Medulla oblongata (tissue), 1 donor: ENCODE measurements around the gene RIMBP2.

Experiments used
- DNase-seq: peaks from one replicate; pipeline ENCODE4 v3.0.0-alpha.2; 2015; ENCODE audit errors: extremely low spot score

RIMBP2 gene

DNA sequence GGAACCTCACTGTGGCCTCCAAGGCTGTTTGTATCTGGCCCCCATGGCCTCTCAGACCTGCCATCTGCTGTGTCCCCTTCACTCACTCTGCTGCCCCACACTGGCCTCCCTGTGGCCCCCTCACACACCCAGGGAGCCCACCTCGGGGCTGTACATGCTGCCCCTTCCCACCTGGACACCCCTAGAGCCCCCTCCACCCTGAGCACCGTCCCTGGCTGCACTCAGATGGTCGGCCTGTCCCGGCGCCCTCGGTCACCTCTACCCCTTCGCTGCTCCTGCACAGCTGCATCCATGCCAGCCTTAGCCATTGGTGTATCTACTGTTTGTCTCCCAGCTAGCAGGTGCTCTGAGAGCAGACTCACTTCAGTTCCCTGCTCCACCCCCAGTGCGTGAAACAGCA is 144.4 kb downstream of the RIMBP2 start:
- no peak for DNase-seq

DNA sequence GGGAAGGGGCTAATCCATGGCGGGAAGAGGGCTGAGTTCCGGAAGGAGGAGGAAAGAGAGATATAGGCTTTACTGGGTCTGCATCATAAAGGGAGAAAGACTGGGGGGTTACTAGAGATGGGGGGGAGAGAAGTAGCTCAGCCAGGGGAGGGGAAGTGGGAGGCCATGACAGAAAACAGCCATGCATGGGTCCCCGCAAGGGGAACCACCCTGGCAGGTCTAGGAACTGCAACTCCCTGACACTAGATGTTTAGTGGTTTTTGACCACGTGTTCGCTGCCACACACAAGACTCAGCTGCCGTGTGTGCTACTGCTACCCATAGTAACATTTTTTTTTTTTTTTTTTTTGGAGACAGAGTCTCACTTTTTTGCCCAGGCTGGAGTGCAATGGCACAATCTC is 145.0 kb downstream of the RIMBP2 start:
- no peak for DNase-seq

DNA sequence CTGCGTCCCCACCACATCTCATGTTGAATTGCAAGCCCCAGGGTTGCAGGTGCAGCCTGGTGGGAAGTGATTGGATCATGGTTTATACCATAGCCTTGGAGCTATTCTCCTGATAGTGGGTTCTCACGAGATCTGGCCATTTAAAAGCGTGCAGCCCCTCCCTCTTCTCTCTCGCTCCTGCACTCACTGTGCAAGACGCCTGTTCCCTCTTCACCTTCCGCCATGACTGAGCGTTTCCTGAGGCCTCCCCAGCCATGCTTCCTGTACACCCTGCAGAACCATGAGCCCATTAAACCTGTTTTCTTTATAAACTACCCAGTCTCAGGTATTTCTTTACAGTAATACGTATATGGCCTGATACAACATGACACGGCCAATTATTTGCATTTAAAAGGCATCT is 146.6 kb downstream of the RIMBP2 start:
- no peak for DNase-seq

DNA sequence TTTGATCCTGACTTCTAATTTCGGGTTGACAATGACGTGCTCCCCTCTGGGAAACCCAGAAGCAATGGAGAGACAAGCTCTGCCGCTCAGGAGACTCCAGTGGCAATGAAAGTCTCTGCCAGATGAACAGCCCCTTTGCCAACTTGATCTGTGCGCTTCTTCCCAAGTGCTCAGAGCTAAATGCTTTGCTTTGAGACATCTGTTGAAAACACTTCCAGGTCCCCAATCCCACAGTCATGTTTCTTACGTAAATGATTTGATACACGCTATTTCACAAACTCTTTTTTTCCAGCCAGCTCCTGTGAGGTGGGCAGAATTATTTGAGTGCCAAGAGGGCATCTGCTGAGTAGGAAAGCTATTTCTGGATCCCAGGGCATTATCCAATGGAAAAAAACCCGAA is 147.6 kb downstream of the RIMBP2 start:
- no peak for DNase-seq

DNA sequence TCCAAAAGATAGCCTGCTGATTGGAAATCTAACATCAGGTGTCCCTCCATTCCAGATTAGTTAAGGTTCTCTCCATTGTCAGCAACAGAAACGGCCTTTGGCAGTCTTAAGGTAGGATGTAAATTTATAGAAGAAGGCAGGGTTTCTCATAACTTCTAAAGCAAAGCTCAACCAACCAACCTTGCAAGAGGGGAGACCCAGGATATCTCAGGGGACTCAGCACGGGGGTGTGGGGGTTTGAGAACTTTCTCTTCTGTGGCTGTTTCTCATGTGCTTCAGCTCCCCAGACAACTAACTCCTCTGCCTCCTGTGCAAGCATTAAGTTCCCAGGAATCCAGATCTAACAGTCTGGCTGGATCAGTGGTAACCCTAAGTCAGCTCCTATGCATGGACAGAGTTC is 148.1 kb downstream of the RIMBP2 start:
- DNase-seq = no peak

DNA sequence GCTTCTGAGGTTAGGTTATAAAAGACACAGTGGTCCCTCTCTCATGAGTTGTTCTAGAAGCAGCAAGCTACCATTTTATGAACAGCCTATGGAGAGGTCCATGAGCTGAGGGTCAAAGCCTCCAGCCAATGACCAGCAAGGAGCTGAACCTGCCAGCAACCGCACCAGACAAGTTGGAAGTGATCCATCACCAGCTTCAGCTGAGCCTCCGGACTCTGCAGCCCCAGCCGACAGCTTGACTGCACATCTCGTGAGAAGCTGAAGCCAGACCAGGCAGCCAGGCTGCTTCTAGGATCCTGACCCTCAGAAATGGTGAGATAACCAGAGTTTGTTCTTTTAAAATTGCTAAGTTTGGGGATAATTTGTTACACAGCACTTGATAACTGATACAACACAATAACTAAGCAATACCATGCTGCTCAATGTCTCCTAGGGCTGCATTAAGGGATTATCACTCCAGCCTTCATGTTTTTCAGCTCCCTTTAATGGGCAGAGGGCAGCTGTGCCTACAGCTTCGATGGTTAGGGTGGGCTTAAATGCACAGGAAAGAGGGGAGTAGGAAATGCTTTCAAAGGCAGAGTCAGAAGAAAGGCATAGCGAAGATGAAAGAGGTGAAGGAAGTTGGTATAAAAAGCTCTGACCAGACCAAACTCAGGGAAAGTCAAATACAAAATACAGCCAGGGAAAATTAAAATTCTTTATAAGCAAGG is 149.5 kb downstream of the RIMBP2 start:
- DNase-seq = no peak

DNA sequence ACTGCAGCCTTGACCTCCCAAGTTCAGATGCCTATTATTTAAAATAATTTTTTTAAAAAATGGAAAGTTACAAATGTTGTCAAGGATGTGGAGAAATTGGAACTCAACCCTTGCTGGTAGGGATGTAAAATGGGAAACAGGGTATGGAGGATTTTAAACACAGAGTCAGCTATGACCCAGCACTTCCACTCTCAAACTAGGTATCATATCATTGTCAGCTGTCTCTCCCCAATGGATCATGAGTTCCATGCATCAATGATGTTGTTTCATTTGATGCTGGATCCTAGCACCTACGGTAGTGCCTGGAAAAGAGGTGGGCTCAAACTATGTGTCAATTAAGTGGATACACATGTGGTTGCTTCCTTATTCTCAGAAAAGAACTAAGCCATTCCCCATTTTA is 150.9 kb downstream of the RIMBP2 start:
- DNase-seq = no peak

DNA sequence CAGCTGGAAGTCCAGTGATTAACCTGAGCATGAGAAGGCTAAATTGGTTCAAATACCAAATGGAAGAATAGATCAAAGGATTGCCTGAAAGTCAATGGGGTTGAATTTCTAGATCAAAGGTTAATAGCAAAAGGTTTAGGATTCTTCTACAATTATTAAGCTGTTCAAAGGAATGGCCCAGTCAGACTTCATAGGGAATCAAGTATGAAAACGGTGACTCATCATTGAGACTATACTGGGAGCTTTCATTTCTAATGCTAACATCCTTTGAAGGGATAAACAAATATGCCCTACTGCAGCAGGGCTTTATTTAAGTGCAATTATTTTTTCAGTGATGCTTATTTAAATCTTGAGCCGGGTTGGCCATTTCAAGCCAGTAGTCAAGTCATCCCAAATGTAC is 152.8 kb downstream of the RIMBP2 start:
- no peak for DNase-seq

DNA sequence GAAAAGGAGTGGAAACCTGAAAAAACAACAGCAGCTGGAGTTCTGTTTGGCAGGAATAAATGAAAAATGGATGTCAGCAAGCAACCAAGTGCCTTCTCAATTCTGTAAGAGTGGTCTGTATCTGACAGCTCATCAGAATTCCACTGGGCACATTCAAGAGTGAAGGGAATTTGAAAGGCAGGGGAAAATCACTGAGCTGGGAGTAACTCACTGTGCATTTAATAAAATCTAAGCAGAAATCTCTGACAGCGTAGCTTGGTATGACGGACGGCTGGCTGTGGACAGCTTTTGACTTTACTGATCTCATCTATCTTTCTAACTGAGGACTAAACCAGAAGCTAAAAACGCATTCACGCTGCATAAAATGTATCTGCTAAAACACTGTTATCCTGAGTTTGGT is 153.4 kb downstream of the RIMBP2 start:
- no peak for DNase-seq

DNA sequence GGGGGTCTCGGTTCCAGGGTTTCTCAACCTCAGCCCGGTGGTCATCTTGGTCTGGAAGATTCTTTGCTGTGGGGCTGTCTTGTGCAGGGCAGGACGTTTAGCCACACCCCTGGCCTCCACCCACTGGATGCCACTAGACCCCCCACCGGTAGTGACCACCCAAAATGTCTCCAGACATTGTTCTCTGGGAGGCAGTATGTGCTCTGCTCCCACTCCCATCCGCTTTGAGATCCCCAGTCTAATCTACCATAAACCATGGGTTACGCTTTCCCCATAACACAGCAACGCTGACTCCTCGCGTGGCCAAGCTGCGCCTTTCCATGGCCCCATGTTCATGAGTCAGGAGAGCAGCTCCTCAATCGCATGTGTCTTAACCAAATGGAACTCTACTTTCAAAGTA is 155.8 kb downstream of the RIMBP2 start:
- DNase-seq = no peak

DNA sequence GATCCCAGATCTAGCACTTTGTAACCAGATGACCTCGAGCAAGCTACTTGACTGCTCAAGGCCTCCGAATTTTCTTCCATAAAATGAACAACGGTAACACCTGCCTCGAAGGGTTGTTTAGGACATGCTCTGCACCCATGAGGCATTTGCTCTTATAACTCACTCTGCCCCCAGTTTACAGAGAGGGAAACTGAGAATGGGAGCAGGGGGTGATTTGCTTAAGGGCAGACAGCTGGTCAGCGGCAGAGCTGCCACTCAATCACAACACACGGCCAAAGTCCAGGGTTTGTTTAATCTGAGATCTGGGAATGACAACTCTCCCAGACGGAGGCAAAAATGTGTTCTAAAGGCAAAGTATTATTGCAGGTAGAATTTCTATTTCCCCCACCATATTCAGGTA is 156.3 kb downstream of the RIMBP2 start:
- DNase-seq = no peak

DNA sequence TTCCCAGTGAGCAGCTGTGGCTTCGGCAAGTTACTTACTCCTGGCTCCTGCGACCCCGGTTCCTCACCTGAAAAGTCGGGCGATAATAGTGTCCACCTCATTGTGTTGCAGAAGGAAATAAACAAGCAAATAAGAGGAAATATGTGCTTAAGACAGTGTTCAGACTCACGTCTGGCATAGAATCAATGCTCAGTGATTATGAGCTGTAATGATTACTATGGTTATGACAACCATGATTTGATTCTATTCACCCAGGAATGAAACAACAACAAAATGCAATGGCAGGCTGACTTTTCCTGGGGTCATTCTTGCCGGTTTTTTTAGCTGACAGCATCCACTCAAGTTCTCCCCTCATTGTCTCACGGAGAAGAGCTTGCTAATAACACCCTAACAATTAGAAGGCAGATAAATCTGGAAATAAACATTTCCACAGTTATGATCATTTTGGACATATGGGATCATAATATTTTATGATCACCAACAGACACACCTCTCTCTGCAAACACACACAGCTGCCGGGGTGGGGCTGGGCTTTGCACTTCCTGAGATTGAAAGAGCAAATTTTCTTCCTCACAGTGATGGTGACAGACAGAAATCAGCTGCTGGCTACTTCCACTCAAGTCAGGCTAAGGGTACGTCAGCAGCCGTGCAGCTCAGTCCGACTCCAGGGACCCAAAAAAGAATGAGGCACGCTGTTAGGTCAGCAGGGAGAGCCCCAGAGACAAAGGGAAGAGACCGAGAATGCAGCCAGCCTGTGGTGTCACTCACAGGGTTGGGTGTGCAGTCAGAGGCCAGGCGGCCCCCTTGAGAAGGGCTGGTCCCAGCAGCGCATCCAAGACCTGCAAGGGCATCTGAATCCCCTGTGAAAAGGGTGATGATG is 158.0 kb downstream of the RIMBP2 start:
- no peak for DNase-seq

DNA sequence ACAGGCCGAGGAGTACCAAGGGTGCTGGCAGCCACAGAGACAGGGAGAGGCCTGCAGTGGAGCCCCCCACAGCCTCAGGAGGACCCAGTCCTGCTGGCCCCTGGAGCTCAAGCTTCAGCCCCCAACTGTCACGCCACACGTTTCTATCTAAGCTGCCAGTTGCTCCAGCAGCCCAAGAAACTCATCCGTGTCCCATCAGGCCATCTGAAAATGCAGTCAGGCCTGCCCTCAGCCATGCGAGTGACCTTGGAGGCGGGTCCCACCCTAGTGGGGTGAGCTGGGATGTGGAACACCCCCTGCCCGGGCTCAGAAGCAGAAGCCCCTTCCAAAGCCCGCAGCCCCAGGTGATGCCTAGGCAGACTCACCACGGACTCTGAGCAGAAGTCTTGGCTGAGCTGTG is 158.9 kb downstream of the RIMBP2 start:
- no peak for DNase-seq

DNA sequence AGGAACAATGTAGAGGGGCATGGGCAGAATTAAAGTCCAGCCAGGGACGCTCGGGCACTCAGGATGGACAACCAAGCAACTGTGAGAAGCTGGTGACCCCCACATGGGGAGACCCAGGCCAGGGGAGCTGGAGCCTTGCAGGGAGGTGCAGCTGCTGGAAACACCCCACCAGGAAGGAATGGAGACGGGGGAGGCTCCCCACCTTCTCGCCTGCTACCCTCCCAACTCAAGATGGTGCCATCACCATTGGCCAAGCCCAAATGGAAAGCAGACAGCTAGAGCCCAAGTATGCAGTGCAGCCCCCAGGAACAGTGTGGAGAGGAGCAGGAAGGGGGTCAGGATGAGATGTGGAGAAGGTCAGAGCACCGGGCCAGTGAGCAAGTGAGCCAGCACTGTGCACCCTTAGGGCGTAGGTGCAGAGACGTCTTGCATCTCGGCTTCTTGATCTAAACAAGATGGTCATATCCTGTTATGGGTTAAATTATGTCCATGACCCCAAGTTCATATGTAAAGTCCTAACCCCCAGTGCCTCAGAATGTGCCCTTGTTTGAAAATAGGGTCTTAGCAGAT is 159.5 kb downstream of the RIMBP2 start:
- DNase-seq = no peak

DNA sequence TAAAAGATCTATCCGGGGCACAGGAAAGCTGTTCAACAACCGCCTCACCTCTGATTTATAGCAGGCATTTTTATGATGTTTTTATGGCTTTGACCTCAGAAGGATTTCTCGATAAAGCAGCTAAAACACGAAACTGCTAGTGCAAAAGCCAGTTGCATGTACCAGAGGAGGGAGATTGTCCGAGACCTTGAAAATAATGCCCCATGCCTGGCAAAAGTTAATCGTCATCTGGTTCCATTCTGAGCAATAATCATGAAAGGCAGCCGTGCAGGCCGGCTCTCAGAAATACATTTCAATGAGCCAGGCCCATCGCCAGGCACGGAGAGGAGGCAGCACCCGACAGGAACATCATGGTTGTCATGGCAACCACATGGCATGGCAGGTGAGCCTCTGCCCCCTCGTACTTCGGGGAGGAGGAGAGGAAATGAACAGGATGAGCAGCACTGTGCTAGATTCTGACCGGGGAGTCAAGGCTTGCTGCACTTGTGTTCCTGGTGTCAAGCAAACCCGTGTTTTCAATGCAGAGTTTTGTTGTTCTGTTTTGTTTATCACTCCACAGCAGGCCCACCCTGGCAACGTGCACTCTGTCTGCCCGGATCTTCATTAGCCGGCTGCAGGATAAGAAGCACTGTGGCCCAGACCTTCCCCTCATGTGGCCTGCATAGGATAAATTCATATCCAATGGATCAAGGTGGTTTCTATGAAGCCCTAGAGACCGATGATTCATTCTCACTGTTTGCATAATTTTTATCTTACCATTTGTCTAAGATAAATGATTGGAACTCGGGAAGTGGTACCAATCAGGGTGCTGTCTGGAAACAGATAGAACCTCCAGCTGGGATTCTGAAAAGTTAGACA is 160.2 kb downstream of the RIMBP2 start:
- DNase-seq = no peak

DNA sequence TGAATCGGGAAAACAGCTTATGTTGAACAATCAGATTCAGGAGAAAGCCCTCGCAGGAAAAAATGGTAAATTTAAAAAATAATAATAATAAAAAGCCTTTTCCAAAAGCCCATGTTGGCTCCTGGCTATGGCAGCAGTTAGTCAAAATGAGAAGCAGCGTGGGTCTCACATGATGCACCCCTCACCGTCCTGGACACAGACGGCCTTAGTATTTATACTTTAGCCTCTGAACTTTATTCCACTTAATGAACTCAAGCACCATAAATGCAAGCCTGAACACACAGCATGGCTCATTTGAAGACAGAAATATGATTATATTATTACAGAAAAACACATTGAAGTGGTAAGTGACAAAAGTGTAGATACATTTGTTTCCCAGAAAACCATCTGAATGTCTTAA is 160.9 kb downstream of the RIMBP2 start:
- no peak for DNase-seq

DNA sequence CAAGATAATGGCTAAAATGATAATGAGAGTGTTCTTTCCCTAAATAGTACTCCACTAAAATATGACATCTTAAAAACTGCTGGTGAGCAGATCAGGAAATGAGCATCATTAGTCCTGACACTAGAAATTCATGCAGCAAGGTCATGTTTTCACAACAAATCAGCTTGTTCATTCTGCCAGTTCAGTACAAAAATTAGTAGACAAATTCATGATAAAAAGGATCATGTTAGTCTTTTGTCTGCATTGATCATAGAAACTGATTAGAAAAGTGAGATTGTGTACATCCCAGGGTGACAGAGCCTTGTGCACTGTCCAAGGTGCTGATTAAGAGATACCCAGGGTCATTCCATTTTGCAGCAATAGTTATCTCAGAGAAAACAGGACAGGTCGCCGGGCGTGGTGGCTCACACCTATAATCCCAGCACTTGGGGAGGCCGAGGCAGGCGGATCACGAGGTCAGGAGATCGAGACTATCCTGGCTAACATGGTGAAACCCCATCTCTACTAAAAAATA is 163.6 kb downstream of the RIMBP2 start:
- DNase-seq = no peak

DNA sequence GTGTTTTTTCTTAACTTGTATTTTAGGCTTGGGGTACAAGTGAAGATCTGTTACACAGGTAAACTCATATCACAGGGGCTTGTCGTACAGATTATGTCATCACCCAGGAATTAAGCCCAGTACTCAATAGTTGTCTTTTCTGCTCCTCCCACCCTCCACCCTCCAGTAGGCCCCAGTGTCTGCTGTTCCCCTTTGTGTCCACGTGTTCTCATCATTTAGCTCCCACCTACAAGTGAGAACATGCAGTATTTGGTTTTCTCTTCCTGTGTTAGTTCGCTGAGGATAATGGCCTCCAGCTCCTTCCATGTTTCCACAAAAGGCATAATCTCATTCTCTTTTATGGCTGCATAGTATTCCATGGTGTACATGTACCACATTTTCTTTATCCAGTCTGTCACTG is 166.7 kb downstream of the RIMBP2 start:
- no peak for DNase-seq

DNA sequence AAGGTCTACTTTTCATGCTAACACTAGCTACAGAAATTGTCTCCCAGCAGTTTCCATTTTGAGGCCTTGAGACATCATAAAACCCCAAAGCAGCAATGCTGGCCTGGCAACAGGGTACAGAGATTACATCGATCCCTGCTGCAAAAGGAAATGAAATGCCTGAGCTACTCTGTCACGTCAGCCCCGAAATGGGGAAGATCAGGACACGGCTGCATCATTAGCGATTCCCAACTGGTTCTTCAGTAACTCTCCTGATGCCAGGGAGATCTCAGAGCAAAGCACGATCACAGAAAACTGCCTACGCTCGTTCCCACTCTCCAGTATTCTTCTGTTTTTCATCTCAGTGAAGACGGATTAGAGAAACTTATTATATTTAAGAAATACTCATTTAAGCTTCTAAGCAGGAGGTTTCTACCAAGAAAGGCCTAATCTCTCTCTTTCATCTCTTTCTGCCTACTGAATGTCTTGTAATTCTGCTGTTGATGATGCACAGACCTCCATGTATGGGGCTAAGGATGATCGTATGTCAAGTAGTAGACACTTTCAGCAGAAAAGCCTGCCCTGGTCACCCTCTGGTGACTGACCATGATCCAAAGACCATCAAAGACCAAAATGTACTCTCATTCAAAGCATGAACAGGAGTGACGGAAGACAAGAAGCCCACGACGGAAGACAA is 168.5 kb downstream of the RIMBP2 start:
- DNase-seq = no peak

DNA sequence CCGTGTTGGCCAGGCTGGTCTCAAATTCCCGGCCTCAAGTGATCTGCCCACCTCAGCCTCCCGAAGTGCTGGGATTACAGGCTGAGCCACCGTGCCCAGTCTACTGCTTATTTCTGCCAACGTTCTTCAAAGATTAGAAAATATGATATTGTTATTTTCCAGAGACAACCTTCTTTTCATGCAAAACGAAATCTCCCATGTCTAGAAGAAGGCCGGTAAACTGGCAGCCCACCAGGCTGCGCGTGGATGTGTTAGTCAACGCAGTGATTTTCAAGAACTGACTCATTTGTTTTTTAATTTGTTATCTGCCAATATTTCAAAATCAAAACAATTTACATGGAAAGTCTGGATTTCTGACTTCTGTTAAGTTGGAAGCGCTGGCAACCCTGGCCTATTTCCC is 169.6 kb downstream of the RIMBP2 start:
- no peak for DNase-seq

DNA sequence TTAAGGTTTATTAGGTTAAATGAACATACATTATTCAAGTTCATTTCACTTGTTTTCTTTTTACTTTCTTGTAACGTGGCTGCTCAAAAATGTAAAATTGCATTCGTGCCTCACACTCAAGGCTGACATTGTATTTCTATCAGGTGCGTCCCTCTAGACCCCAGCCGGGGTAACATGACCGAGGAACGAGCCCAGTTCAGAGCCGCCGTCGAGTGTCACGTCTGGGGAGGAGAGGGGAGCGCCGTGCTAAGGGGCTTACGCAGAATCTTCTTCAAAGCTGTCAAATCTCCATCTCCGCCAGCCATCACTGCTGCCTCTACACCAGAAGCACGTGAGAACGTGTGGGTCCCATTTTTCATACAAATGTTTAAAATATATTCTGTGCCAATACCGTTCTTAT is 170.6 kb downstream of the RIMBP2 start:
- no peak for DNase-seq
